Activated T-cell treated with anti-CD3 and anti-CD28 coated beads for 24 hours (primary cell): ENCODE measurements around the gene SYNE1.

Experiments used
- DNase-seq: peaks from one replicate; pipeline ENCODE4 v3.0.0-alpha.2; 2020; ENCODE audit warnings: low read depth

The SYNE1 gene

GRCh38 chr6:152233547-152234320 is 403.4 kb downstream of the SYNE1 start:
- DNase-seq: no peak

GRCh38 chr6:152232501-152233151 is 404.5 kb downstream of the SYNE1 start:
- DNase-seq: no peak

GRCh38 chr6:152229330-152229729 is 407.8 kb downstream of the SYNE1 start:
- DNase-seq: no peak

- DNase-seq: no peak
Measured at GRCh38 chr6:152226119-152226518, 411.0 kb downstream of the SYNE1 start.

GRCh38 chr6:152225241-152225934 is 411.8 kb downstream of the SYNE1 start:
- DNase-seq: no peak

GRCh38 chr6:152223636-152224035 is 413.5 kb downstream of the SYNE1 start:
- no peak for DNase-seq

- no peak for DNase-seq
Measured at GRCh38 chr6:152221806-152222628, 415.1 kb downstream of the SYNE1 start.

- DNase-seq: no peak
Measured at GRCh38 chr6:152220786-152221185, 416.4 kb downstream of the SYNE1 start.

GRCh38 chr6:152218887-152219286 is 418.3 kb downstream of the SYNE1 start:
- no peak for DNase-seq

GRCh38 chr6:152212437-152212836 is 424.7 kb downstream of the SYNE1 start:
- no peak for DNase-seq

- DNase-seq: no peak
Measured at GRCh38 chr6:152209211-152209610, 428.0 kb downstream of the SYNE1 start.

- DNase-seq: no peak
Measured at GRCh38 chr6:152207915-152208714, 429.0 kb downstream of the SYNE1 start.

GRCh38 chr6:152206072-152206818 is 430.9 kb downstream of the SYNE1 start:
- DNase-seq: no peak

- DNase-seq: no peak
Measured at GRCh38 chr6:152204591-152204990, 432.6 kb downstream of the SYNE1 start.

- no peak for DNase-seq
Measured at GRCh38 chr6:152201120-152201519, 436.0 kb downstream of the SYNE1 start.

- no peak for DNase-seq
Measured at GRCh38 chr6:152195896-152196295, 441.3 kb downstream of the SYNE1 start.

GRCh38 chr6:152189736-152190135 is 447.4 kb downstream of the SYNE1 start:
- DNase-seq: no peak

- no peak for DNase-seq
Measured at GRCh38 chr6:152188011-152188410, 449.2 kb downstream of the SYNE1 start.

GRCh38 chr6:152186840-152187239 is 450.3 kb downstream of the SYNE1 start:
- DNase-seq: no peak

GRCh38 chr6:152184917-152185574 is 452.1 kb downstream of the SYNE1 start:
- no peak for DNase-seq
